PFSK-1 (cell line): ENCODE measurements around the gene GPR180.

Experiments
- POLR2AphosphoS5 ChIP-seq: IDR thresholded peaks from 2 replicates; pipeline ENCODE4 v1.6.1; 2012; ENCODE audit warnings: low read depth, mild to moderate bottlenecking, control low read depth, low read length, moderate library complexity
- TAF1 ChIP-seq: IDR thresholded peaks from 2 replicates; pipeline ENCODE4 v1.6.1; 2012; ENCODE audit warnings: low read length, control low read depth, borderline replicate concordance; ENCODE audit not compliant: insufficient read depth
- TF ChIP-seq, protein P1 (sequence below), 2 experiments: IDR thresholded peaks; 2 replicates each; pipeline versions ENCODE4 v1.6.1 to v1.8.0; 2011 to 2012; ENCODE audit warnings: low read depth in 2 of 2, low read length in 2 of 2, control low read depth in 1 of 2, inconsistent platforms in 1 of 2, mild to moderate bottlenecking in 1 of 2, moderate library complexity in 1 of 2; ENCODE audit not compliant: insufficient read depth in 1 of 2

DNA sequence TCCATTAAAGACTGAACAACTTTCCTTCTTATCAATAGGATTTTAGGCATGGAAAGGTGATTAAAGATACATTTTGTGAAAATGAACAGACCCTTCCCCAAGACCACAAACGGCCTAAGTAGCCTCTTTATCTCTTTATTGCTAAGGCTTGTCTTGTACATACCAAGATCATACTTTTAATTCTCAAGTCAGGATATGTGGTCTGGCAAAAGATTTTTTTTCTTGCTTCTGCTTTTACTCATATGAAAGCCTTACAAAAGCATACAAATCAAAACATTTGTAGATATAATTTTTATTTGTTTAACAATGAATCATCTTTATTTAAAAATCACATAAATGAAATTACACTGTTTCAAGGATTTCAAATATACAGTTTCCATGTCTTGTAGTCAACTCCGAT is 41.5 kb upstream of the GPR180 start:
- TF ChIP-seq POLR2AphosphoS5 = no peak
- TF ChIP-seq, protein P1, sequence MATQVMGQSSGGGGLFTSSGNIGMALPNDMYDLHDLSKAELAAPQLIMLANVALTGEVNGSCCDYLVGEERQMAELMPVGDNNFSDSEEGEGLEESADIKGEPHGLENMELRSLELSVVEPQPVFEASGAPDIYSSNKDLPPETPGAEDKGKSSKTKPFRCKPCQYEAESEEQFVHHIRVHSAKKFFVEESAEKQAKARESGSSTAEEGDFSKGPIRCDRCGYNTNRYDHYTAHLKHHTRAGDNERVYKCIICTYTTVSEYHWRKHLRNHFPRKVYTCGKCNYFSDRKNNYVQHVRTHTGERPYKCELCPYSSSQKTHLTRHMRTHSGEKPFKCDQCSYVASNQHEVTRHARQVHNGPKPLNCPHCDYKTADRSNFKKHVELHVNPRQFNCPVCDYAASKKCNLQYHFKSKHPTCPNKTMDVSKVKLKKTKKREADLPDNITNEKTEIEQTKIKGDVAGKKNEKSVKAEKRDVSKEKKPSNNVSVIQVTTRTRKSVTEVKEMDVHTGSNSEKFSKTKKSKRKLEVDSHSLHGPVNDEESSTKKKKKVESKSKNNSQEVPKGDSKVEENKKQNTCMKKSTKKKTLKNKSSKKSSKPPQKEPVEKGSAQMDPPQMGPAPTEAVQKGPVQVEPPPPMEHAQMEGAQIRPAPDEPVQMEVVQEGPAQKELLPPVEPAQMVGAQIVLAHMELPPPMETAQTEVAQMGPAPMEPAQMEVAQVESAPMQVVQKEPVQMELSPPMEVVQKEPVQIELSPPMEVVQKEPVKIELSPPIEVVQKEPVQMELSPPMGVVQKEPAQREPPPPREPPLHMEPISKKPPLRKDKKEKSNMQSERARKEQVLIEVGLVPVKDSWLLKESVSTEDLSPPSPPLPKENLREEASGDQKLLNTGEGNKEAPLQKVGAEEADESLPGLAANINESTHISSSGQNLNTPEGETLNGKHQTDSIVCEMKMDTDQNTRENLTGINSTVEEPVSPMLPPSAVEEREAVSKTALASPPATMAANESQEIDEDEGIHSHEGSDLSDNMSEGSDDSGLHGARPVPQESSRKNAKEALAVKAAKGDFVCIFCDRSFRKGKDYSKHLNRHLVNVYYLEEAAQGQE (IDR thresholded peaks at IDR 0.05; ENCODE audit: insufficient read depth in 1 of 2, low read depth in 2 of 2, low read length in 2 of 2) = no peak
- TF ChIP-seq TAF1 = no peak
